Measurements from ENCODE around the gene NFE2L1. TPM values are rescaled to one million over a fixed set of nuclear protein-coding genes. Genes with fewer than 3 reads are reported as not detected.

NFE2L1 gene
- total and polyA plus RNA-seq, 9 of the 15 experiments (the other 6 are each of a cell fraction or from before 2014, with no cell fraction given) = 2.0 to 68.6 (median 39.7) TPM

- Histone ChIP-seq H3K36me3 (ENCODE audit: control insufficient read depth, insufficient read depth, low read length) (peaks cover 93% of the 10 kb centered on the region), H3K4me2 (ENCODE audit: insufficient read depth, low read length) (peak overlapping the region; percentile 25; the same call in 1 of the 2 replicates), H3K9me3 (replicated peaks; ENCODE audit: control insufficient read depth, insufficient read depth, low read depth, low read length) (no peaks in the 10 kb centered on the region), H4K20me1 (replicated peaks; ENCODE audit: control insufficient read depth, insufficient read depth, low read length) (peaks cover 34% of the 10 kb centered on the region), H3K9ac (ENCODE audit: insufficient read depth in 1 of 2, low read depth in 2 of 2, low read length in 2 of 2) (peak overlapping the region; percentile 46 to 75; a peak in 3 of 4 replicates), H3K4me1 (replicated peaks in 1 of 2; ENCODE audit: control insufficient read depth in 2 of 2, insufficient read depth in 2 of 2, low read length in 2 of 2) (peaks cover 56 to 57% of the 10 kb centered on the region in 2 experiments), H3K27ac (ENCODE audit: extremely low read depth, low read depth, low read length) (peak overlapping the region; percentile 67), H3K79me2 (ENCODE audit: control insufficient read depth, insufficient read depth, low read length) (peaks cover 61% of the 10 kb centered on the region), H3K4me3 (no peak overlapping the region), H2AFZ (ENCODE audit: low read depth, low read length) (no peak overlapping the region), H3K27me3 (ENCODE audit: control insufficient read depth in 2 of 2, insufficient read depth in 2 of 2, low read length in 2 of 2) (no peaks in the 10 kb centered on the region), H3K9me1 (ENCODE audit: control insufficient read depth, insufficient read depth, low read length) (peaks cover 17% of the 10 kb centered on the region)
- ChIA-PET CTCF (ENCODE audit: low intra/inter-chr PET ratio) (no interaction called here), POLR2A (interaction anchor here (0.6 to 6.5 kb wide), 8 partner anchors 9 to 53 kb away, joined by 3 to 74 read pairs (median 6); partner anchors contain the start of genes CBX1 and NFE2L1)
- DNase-seq (ENCODE audit: extremely low read depth in 1 of 4, low spot score in 3 of 4) (peak in 1 of 4 experiments; percentile 61), ATAC-seq (peak; percentile 73), FAIRE-seq (no peak)
- BruUV-seq (replicated peaks) = no TSS peak
- WGBS (ENCODE audit: insufficient coverage, low coverage, missing lambda C conversion rate) = 26% methylated on average over 4 of the region's 5 CpGs
- intact Hi-C loops (cut with micrococcal nuclease) (no loop called here), in situ Hi-C loops (cut with MboI) (no loop called here)
- TF ChIP-seq HMGXB4 (CRISPR knock-in tag; IDR thresholded peaks at IDR 0.05) (no peak), ZBTB26 (CRISPR knock-in tag; IDR thresholded peaks at IDR 0.05) (0 out of 2 replicates have a peak, but pooled peaks have one; percentile 19), ZNF324 (CRISPR knock-in tag; IDR thresholded peaks at IDR 0.05) (no peak), TCFL5 (CRISPR knock-in tag; conservative IDR thresholded peaks at IDR 0.05) (no peak), LARP7 (IDR thresholded peaks at IDR 0.05) (no peak), ZNF282 (CRISPR knock-in tag; IDR thresholded peaks at IDR 0.05) (no peak), ZNF778 (CRISPR knock-in tag; IDR thresholded peaks at IDR 0.05) (no peak), ZNF133 (CRISPR knock-in tag; IDR thresholded peaks at IDR 0.05) (no peak), SMC3 (conservative IDR thresholded peaks at IDR 0.05; ENCODE audit: insufficient read depth, low read depth, low read length) (no peak), NR0B1 (IDR thresholded peaks at IDR 0.05; ENCODE audit: partially characterized antibody) (no peak), NEUROD1 (IDR thresholded peaks at IDR 0.05; ENCODE audit: borderline replicate concordance, low read depth, low read length, partially characterized antibody) (peak; percentile 47), FOXM1 (IDR thresholded peaks at IDR 0.05; ENCODE audit: low read depth) (no peak), FOXM1 (CRISPR knock-in tag; IDR thresholded peaks at IDR 0.05; ENCODE audit: low read depth) (no peak), EGR1 (conservative IDR thresholded peaks at IDR 0.05) (no peak), HNRNPL (IDR thresholded peaks at IDR 0.05; ENCODE audit: low read depth, low read length) (no peak), MIER1 (IDR thresholded peaks at IDR 0.05; ENCODE audit: low read depth) (no peak), RBM34 (IDR thresholded peaks at IDR 0.05; ENCODE audit: borderline replicate concordance, insufficient read depth, low read length) (no peak)
These were observed 7.5 kb downstream of the NFE2L1 start for GRCh38 chr17:48055531-48056245.
